AG20443 (cell line): ENCODE data around the gene NSUN6.

Experiments
- DNase-seq: peaks from one replicate; pipeline ENCODE4 v3.0.0; 2012; ENCODE audit warnings: low spot score, mixed read lengths

Gene NSUN6

GRCh38 chr10:18563003-18563726, 88.2 kb downstream of the NSUN6 start:
- DNase-seq, result no peak

GRCh38 chr10:18561861-18562551, 89.4 kb downstream of the NSUN6 start:
- DNase-seq, result no peak

GRCh38 chr10:18557960-18558359, 93.4 kb downstream of the NSUN6 start:
- no peak for DNase-seq

GRCh38 chr10:18556522-18557147, 94.8 kb downstream of the NSUN6 start:
- no peak for DNase-seq

- DNase-seq, result no peak
Observed at GRCh38 chr10:18554479-18554878, 96.9 kb downstream of the NSUN6 start.

GRCh38 chr10:18551473-18551872, 99.9 kb downstream of the NSUN6 start:
- DNase-seq, result no peak

GRCh38 chr10:18549105-18549504, 102.3 kb downstream of the NSUN6 start:
- DNase-seq, result no peak

- no peak for DNase-seq
Observed at GRCh38 chr10:18545621-18546305, 105.6 kb downstream of the NSUN6 start.

GRCh38 chr10:18542832-18543231, 108.6 kb downstream of the NSUN6 start:
- DNase-seq, result no peak

- DNase-seq, result no peak
Observed at GRCh38 chr10:18540195-18540594, 111.2 kb downstream of the NSUN6 start.

GRCh38 chr10:18539335-18539734, 112.1 kb downstream of the NSUN6 start:
- DNase-seq, result no peak

GRCh38 chr10:18533896-18534295, 117.5 kb downstream of the NSUN6 start:
- DNase-seq, result no peak

- DNase-seq, result no peak
Observed at GRCh38 chr10:18532881-18533535, 118.4 kb downstream of the NSUN6 start.

GRCh38 chr10:18528292-18528691, 123.1 kb downstream of the NSUN6 start:
- no peak for DNase-seq

- no peak for DNase-seq
Observed at GRCh38 chr10:18527687-18528086, 123.7 kb downstream of the NSUN6 start.

GRCh38 chr10:18523858-18524257, 127.5 kb downstream of the NSUN6 start:
- DNase-seq, result no peak

GRCh38 chr10:18523025-18523424, 128.4 kb downstream of the NSUN6 start:
- no peak for DNase-seq

- DNase-seq, result no peak
Observed at GRCh38 chr10:18516851-18517250, 134.5 kb downstream of the NSUN6 start.

- no peak for DNase-seq
Observed at GRCh38 chr10:18514537-18514936, 136.8 kb downstream of the NSUN6 start.

- DNase-seq, result no peak
Observed at GRCh38 chr10:18508587-18508986, 142.8 kb downstream of the NSUN6 start.

- DNase-seq, result no peak
Observed at GRCh38 chr10:18505456-18506118, 145.8 kb downstream of the NSUN6 start.

- no peak for DNase-seq
Observed at GRCh38 chr10:18504161-18504560, 147.2 kb downstream of the NSUN6 start.
